Measurements from ENCODE around the gene CD52. TPM values are rescaled to one million over a fixed set of nuclear protein-coding genes. Genes with fewer than 3 reads are reported as not detected.

The CD52 gene
- total and polyA plus RNA-seq, 2 donors (not counting 3 experiments of a cell fraction or from before 2014, with no cell fraction given) = not detected

DNA sequence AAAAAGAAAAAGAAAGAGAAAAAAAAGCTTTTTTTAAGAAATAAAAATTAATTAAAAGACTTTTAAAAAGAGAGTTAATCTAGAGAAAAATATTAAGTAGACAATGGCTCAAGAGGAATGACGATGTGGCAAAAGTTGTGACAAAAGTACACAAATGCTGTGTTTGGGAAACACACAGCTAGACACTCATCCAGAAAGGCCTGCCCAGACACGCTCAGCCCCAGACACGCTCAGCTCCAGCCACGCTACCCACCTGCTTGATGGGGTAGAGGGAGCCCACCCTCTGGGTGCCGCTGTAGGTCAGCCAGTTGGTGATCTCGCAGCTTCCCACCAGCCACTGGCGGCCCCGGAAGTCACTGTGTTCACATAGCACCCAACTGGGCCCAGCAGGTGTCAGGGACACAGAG is 10.2 kb downstream of the CD52 start:
- no peak overlapping the region for H3K27ac ChIP-seq (ENCODE audit: insufficient read depth, low read depth, low read length)
- H3K79me2 ChIP-seq (ENCODE audit: control insufficient read depth, insufficient read depth, low read length) = no peaks in the 10 kb centered on the region
- H3K27me3 ChIP-seq (ENCODE audit: control insufficient read depth in 2 of 2, insufficient read depth in 2 of 2, low read length in 2 of 2) = no peaks in the 10 kb centered on the region
- H2AFZ ChIP-seq (ENCODE audit: low read depth, low read length) = no peak overlapping the region
- FAIRE-seq (no peak), DNase-seq (ENCODE audit: low read depth, low spot score) (no peak)
- ChIA-PET CTCF (interaction anchor here (0.8 to 1.3 kb wide), 5 partner anchors 10 to 158 kb away, joined by 3 to 6 read pairs (median 3); partner anchors contain the start of gene ZNF593), POLR2A (no interaction called here)
- no peaks in the 10 kb centered on the region for H3K36me3 ChIP-seq (ENCODE audit: control insufficient read depth in 2 of 2, extremely low read depth in 1 of 2, insufficient read depth in 2 of 2, low read length in 2 of 2)
- dilution Hi-C loops (cut with MboI; ENCODE audit: extremely low pct_ligation_motif_present, low sequenced_read_pairs) = no loop called here
- intact Hi-C loops (cut with micrococcal nuclease) = no loop called here
- H3K9ac ChIP-seq (replicated peaks; ENCODE audit: extremely low read depth, insufficient read depth, low read length) = no peak overlapping the region
- no peak overlapping the region for H3K4me3 ChIP-seq (replicated peaks in 1 of 3; ENCODE audit: insufficient read depth in 1 of 3, low read depth in 1 of 3, low read length in 3 of 3)
- no TSS peak for BruUV-seq (replicated peaks)
- H4K20me1 ChIP-seq (replicated peaks; ENCODE audit: control insufficient read depth, extremely low read depth, insufficient read depth, low read length) = no peaks in the 10 kb centered on the region
- no peaks in the 10 kb centered on the region for H3K4me1 ChIP-seq (ENCODE audit: control insufficient read depth, extremely low read depth, insufficient read depth, low read length)
- no peaks in the 10 kb centered on the region for H3K9me3 ChIP-seq (replicated peaks; ENCODE audit: control insufficient read depth, insufficient read depth, low read length)
- H3K9me1 ChIP-seq (replicated peaks; ENCODE audit: control insufficient read depth, extremely low read depth, insufficient read depth, low read length) = no peaks in the 10 kb centered on the region
- H3K4me2 ChIP-seq (ENCODE audit: insufficient read depth, low read length) = no peak overlapping the region
- TF ChIP-seq POLR2AphosphoS5 (IDR thresholded peaks at IDR 0.05; ENCODE audit: insufficient read depth, low read depth, low read length) (no peak), MYC (IDR thresholded peaks at IDR 0.05; ENCODE audit: low read depth, low read length) (no peak), FOS (IDR thresholded peaks at IDR 0.05; ENCODE audit: borderline replicate concordance, insufficient read depth, low read length) (no peak), POLR2A (IDR thresholded peaks at IDR 0.05; ENCODE audit: low read depth, low read length) (no peak), GATA2 (IDR thresholded peaks at IDR 0.05; ENCODE audit: insufficient read depth, insufficient read length, low read depth, low read length) (no peak), EZH2 (IDR thresholded peaks at IDR 0.05; ENCODE audit: borderline replicate concordance, low read depth, low read length, severe bottlenecking) (no peak), JUN (IDR thresholded peaks at IDR 0.05; ENCODE audit: borderline replicate concordance, insufficient read depth, insufficient read length, low read depth) (no peak)
- TF ChIP-seq, protein P1, sequence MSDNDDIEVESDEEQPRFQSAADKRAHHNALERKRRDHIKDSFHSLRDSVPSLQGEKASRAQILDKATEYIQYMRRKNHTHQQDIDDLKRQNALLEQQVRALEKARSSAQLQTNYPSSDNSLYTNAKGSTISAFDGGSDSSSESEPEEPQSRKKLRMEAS (IDR thresholded peaks at IDR 0.05; ENCODE audit: insufficient read depth, insufficient read length) = no peak
- TF ChIP-seq, protein P2, sequence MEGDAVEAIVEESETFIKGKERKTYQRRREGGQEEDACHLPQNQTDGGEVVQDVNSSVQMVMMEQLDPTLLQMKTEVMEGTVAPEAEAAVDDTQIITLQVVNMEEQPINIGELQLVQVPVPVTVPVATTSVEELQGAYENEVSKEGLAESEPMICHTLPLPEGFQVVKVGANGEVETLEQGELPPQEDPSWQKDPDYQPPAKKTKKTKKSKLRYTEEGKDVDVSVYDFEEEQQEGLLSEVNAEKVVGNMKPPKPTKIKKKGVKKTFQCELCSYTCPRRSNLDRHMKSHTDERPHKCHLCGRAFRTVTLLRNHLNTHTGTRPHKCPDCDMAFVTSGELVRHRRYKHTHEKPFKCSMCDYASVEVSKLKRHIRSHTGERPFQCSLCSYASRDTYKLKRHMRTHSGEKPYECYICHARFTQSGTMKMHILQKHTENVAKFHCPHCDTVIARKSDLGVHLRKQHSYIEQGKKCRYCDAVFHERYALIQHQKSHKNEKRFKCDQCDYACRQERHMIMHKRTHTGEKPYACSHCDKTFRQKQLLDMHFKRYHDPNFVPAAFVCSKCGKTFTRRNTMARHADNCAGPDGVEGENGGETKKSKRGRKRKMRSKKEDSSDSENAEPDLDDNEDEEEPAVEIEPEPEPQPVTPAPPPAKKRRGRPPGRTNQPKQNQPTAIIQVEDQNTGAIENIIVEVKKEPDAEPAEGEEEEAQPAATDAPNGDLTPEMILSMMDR (IDR thresholded peaks at IDR 0.05; ENCODE audit: extremely low read depth in 1 of 2, insufficient read depth in 1 of 2, low read depth in 1 of 2, low read length in 2 of 2) = no peak
